HEK293 (cell line): ENCODE measurements around the gene MRPL14.

ENCODE experiments used
- CTCF ChIA-PET: fragments of 350-600 bp; formaldehyde crosslinking; extraction: SDS; loops from one replicate; lab custom pipeline; 2021; ENCODE audit warnings: antibody characterized with exemption; lab: Yijun Ruan, JAX
- POLR2A ChIA-PET: fragments of 300-600 bp; formaldehyde crosslinking; extraction: SDS; loops from one replicate; lab custom pipeline; 2020; ENCODE audit warnings: antibody characterized with exemption, inconsistent platforms; lab: Yijun Ruan, JAX
- H3K27ac ChIP-seq: fragments of 200-500 bp; sonication (Bioruptor generic); 2 replicates; pipeline ENCODE4 v1.5.1; 2014; ENCODE audit warnings: low read depth, low read length, control low read depth, inconsistent platforms; ENCODE audit errors: extremely low read depth
- H3K36me3 ChIP-seq, 2 experiments: fragments of 200-500 bp in 1 of 2; sonication (Bioruptor generic) in 1 of 2; 1 replicate in 1 of 2; 2 replicates in 1 of 2; pipeline ENCODE4 v1.5.1; 2014 to 2017; ENCODE audit warnings: inconsistent platforms in 2 of 2, low read length in 2 of 2; ENCODE audit not compliant: control insufficient read depth in 2 of 2, insufficient read depth in 1 of 2
- H3K4me1 ChIP-seq: fragments of 200-500 bp; sonication (Bioruptor generic); 2 replicates; pipeline ENCODE4 v1.5.1; 2014; ENCODE audit warnings: mild to moderate bottlenecking, low read length, inconsistent platforms; ENCODE audit not compliant: control insufficient read depth, insufficient read depth
- H3K4me3 ChIP-seq: 2 replicates; pipeline ENCODE4 v1.5.1; 2011; ENCODE audit warnings: low read depth, mild to moderate bottlenecking, control low read depth, low read length, moderate library complexity
- H3K9me3 ChIP-seq: fragments of 200-500 bp; sonication (Bioruptor generic); 2 replicates; pipeline ENCODE4 v1.5.1; 2014; ENCODE audit warnings: low read depth, low read length, inconsistent platforms; ENCODE audit not compliant: control insufficient read depth, insufficient read depth
- EGR2 ChIP-seq: fragments of 450-650 bp; formaldehyde crosslinking; IDR thresholded peaks from 2 replicates; pipeline ENCODE4 v1.5.1; 2016; ENCODE audit warnings: low read depth, missing biosample characterization, missing genetic modification characterization
- KLF7 ChIP-seq: fragments of 450-650 bp; formaldehyde crosslinking; IDR thresholded peaks from 2 replicates; pipeline ENCODE4 v1.5.1; 2016; ENCODE audit warnings: missing biosample characterization, missing genetic modification characterization, borderline replicate concordance
- OSR2 ChIP-seq: fragments of 450-650 bp; formaldehyde crosslinking; IDR thresholded peaks from 2 replicates; pipeline ENCODE4 v1.5.1; 2016; ENCODE audit warnings: missing biosample characterization, missing genetic modification characterization
- SP2 ChIP-seq: fragments of 450-650 bp; formaldehyde crosslinking; IDR thresholded peaks from 2 replicates; pipeline ENCODE4 v1.5.1; 2016; ENCODE audit warnings: missing biosample characterization, missing genetic modification characterization
- ZFHX2 ChIP-seq: fragments of 450-650 bp; formaldehyde crosslinking; conservative IDR thresholded peaks from 2 replicates; pipeline ENCODE4 v1.5.1; 2016; ENCODE audit warnings: missing biosample characterization, missing genetic modification characterization
- ZNF10 ChIP-seq: fragments of 450-650 bp; formaldehyde crosslinking; IDR thresholded peaks from 2 replicates; pipeline ENCODE4 v1.5.1; 2017; ENCODE audit warnings: missing biosample characterization, missing genetic modification characterization
- ZNF140 ChIP-seq: fragments of 450-650 bp; formaldehyde crosslinking; IDR thresholded peaks from 2 replicates; pipeline ENCODE4 v1.5.1; 2016; ENCODE audit warnings: missing biosample characterization, missing genetic modification characterization
- ZNF664 ChIP-seq: fragments of 450-650 bp; formaldehyde crosslinking; IDR thresholded peaks from 2 replicates; pipeline ENCODE4 v1.5.1; 2016; ENCODE audit warnings: missing biosample characterization, missing genetic modification characterization
- ZNF747 ChIP-seq: fragments of 450-650 bp; formaldehyde crosslinking; IDR thresholded peaks from 2 replicates; pipeline ENCODE4 v1.5.1; 2016; ENCODE audit warnings: missing biosample characterization, missing genetic modification characterization
- TF ChIP-seq, protein P1 (sequence below): fragments of 450-650 bp; formaldehyde crosslinking; IDR thresholded peaks from 2 replicates; pipeline ENCODE4 v1.5.1; 2016; ENCODE audit warnings: missing biosample characterization, missing genetic modification characterization
- TF ChIP-seq, protein P2 (sequence below): fragments of 450-650 bp; formaldehyde crosslinking; IDR thresholded peaks from 2 replicates; pipeline ENCODE4 v1.5.1; 2017; ENCODE audit warnings: missing biosample characterization, mild to moderate bottlenecking, missing genetic modification characterization, moderate library complexity
- TF ChIP-seq, protein P3 (sequence below): fragments of 450-650 bp; formaldehyde crosslinking; IDR thresholded peaks from 2 replicates; pipeline ENCODE4 v1.5.1; 2017; ENCODE audit warnings: missing biosample characterization, missing genetic modification characterization

MRPL14 gene

DNA sequence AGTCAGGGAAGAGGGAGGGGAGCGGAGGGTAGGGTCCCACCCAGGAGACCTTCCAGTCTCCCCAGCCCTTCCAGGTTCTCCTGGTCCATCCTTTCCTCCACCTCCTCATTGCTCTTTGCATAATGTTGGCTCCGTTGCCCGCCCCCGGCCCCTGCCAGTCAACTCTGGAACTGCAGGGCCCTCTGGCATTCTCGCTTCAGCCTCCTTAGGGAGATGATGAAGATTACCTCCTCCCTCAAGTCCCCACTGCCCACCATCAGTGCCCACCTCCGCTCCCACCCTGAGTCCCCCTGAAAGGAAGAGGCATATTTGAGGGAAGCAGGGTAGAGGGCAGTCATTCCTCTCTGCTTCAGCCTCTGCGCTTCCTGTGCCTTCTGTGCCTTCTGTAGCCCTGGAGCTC lies 8.6 kb upstream of the MRPL14 start:
- H3K36me3 ChIP-seq: peaks cover 6 to 43% of the 10 kb centered on the region in 2 experiments; a peak in 2 of 3 replicates
- POLR2A ChIA-PET: interaction anchor here (2.0 kb wide), 1 partner anchor 8 kb away, joined by 5 read pairs; the partner anchor contains the start of genes MRPL14 and TMEM63B
- H3K27ac ChIP-seq: no peak overlapping the region
- H3K4me1 ChIP-seq: peaks cover 7% of the 10 kb centered on the region
- no peaks in the 10 kb centered on the region for H3K9me3 ChIP-seq
- TF ChIP-seq ZNF140 (tag by site-specific recombination): no peak
- TF ChIP-seq ZFHX2 (tag by site-specific recombination): peak; percentile 64
- TF ChIP-seq, protein P1, sequence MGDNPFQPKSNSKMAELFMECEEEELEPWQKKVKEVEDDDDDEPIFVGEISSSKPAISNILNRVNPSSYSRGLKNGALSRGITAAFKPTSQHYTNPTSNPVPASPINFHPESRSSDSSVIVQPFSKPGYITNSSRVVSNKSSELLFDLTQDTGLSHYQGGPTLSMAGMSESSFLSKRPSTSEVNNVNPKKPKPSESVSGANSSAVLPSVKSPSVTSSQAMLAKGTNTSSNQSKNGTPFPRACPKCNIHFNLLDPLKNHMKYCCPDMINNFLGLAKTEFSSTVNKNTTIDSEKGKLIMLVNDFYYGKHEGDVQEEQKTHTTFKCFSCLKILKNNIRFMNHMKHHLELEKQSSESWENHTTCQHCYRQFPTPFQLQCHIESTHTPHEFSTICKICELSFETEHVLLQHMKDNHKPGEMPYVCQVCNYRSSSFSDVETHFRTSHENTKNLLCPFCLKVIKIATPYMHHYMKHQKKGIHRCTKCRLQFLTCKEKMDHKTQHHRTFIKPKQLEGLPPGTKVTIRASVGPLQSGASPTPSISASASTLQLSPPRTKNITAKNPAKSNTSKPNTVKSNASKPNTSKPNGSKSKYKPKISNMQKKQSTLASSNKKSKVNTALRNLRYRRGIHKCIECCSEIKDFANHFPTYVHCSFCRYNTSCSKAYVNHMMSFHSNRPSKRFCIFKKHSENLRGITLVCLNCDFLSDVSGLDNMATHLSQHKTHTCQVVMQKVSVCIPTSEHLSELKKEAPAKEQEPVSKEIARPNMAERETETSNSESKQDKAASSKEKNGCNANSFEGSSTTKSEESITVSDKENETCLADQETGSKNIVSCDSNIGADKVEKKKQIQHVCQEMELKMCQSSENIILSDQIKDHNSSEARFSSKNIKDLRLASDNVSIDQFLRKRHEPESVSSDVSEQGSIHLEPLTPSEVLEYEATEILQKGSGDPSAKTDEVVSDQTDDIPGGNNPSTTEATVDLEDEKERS (tag by site-specific recombination): no peak
- TF ChIP-seq EGR2: peak; percentile 74
- TF ChIP-seq SP2 (tag by site-specific recombination): 0 out of 2 replicates have a peak, but pooled peaks have one; percentile 10
- CTCF ChIA-PET: interaction anchor here (0.6 to 2.1 kb wide), 3 partner anchors 11 to 40 kb away, joined by 3 to 8 read pairs (median 3); no protein-coding TSS in a partner anchor
- H3K4me3 ChIP-seq: no peak overlapping the region

DNA sequence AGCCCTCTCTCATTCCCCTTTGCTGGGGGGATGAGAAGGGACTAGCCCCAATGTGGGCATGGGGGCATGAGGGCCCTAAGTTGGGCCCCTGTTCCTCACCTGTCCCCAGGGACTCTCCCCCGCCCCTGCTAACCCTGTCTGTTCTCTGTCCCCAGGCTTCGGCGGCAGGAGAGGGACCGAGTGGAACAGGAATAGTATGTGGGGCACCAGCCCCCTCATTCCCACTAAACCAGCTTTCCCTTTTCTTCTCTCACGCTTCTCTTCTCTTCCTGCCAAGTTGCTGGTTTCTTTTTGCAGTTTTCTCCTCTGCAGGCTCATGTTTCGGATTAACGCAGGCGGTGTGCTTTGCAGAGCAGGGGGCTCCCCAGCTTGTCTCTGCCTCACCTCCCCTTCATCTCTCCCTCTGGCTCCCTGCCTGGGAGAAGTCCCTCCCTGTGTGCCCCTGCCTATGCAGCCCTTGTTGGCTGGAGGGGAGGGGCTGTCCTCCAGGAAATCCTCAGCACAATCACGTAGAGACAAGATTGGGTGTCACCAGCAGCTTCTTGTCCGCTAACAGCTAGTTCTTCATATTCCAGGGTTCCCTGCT lies 8.0 kb upstream of the MRPL14 start:
- TF ChIP-seq KLF7 (tag by site-specific recombination): no peak
- TF ChIP-seq, protein P2, sequence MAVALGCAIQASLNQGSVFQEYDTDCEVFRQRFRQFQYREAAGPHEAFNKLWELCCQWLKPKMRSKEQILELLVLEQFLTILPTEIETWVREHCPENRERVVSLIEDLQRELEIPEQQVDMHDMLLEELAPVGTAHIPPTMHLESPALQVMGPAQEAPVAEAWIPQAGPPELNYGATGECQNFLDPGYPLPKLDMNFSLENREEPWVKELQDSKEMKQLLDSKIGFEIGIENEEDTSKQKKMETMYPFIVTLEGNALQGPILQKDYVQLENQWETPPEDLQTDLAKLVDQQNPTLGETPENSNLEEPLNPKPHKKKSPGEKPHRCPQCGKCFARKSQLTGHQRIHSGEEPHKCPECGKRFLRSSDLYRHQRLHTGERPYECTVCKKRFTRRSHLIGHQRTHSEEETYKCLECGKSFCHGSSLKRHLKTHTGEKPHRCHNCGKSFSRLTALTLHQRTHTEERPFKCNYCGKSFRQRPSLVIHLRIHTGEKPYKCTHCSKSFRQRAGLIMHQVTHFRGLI: no peak
- no peak for TF ChIP-seq ZNF747
- no peak for TF ChIP-seq ZNF664 (tag by site-specific recombination)
- TF ChIP-seq ZNF10: no peak
- TF ChIP-seq, protein P3, sequence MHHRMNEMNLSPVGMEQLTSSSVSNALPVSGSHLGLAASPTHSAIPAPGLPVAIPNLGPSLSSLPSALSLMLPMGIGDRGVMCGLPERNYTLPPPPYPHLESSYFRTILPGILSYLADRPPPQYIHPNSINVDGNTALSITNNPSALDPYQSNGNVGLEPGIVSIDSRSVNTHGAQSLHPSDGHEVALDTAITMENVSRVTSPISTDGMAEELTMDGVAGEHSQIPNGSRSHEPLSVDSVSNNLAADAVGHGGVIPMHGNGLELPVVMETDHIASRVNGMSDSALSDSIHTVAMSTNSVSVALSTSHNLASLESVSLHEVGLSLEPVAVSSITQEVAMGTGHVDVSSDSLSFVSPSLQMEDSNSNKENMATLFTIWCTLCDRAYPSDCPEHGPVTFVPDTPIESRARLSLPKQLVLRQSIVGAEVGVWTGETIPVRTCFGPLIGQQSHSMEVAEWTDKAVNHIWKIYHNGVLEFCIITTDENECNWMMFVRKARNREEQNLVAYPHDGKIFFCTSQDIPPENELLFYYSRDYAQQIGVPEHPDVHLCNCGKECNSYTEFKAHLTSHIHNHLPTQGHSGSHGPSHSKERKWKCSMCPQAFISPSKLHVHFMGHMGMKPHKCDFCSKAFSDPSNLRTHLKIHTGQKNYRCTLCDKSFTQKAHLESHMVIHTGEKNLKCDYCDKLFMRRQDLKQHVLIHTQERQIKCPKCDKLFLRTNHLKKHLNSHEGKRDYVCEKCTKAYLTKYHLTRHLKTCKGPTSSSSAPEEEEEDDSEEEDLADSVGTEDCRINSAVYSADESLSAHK (tag by site-specific recombination): no peak
- Histone ChIP-seq H3K27ac (no peak overlapping the region), H3K9me3 (no peaks in the 10 kb centered on the region), H3K4me1 (peaks cover 7% of the 10 kb centered on the region), H3K4me3 (no peak overlapping the region), H3K36me3 (peaks cover 4 to 37% of the 10 kb centered on the region in 2 experiments; a peak in 2 of 3 replicates)
- ChIA-PET CTCF (interaction anchor here (1.0 to 4.8 kb wide), 3 partner anchors 11 to 39 kb away, joined by 3 to 29 read pairs (median 8); no protein-coding TSS in a partner anchor), POLR2A (interaction anchor here (2.0 kb wide), 1 partner anchor 8 kb away, joined by 5 read pairs; the partner anchor contains the start of genes MRPL14 and TMEM63B)

DNA sequence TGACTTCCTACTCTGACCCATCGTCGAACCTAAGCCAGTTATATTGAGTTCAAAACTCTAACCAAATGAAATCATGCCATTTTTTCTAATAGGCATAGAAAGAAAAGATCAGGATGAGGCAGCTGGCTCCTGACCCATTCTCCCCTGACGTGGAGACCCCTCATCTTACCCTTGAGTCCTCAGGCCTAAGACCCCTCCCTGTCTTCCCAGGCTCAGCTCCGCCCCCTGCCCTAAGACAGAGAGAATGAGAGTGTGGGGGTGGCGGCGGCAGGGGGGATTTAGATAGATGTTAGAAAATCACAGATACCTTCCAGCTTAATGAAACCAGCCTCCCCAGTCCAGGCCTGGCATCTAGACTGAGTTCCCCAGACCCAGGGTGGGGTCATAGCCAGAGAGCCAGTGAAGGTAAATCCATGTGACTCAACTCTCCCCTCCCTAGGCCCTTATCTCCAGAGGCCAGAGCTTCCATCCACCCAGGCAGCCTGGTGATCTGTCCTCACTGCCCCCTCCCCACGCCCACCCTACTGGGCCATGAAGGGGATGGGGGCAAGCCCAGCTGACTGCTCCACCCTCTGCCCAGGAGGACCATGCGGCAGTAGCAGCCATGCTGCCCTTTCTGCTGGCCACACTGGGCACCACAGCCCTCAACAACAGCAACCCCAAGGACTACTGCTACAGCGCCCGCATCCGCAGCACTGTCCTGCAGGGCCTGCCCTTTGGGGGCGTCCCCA lies 6.9 kb upstream of the MRPL14 start:
- CTCF ChIA-PET: interaction anchor here (0.7 to 4.8 kb wide), 5 partner anchors 16 to 364 kb away, joined by 3 to 29 read pairs (median 4); no protein-coding TSS in a partner anchor
- Histone ChIP-seq H3K27ac (no peak overlapping the region), H3K36me3 (peaks cover 4 to 27% of the 10 kb centered on the region in 2 experiments; a peak in 2 of 3 replicates), H3K9me3 (no peaks in the 10 kb centered on the region), H3K4me3 (no peak overlapping the region), H3K4me1 (peaks cover 7% of the 10 kb centered on the region)
- POLR2A ChIA-PET: interaction anchor here (0.6 to 3.3 kb wide), 9 partner anchors 9 to 171 kb away, joined by 3 to 18 read pairs (median 3); partner anchors contain the start of gene HSP90AB1
- TF ChIP-seq ZFHX2 (tag by site-specific recombination) (peak; percentile 63; the same call in 1 of the 2 replicates), OSR2 (no peak), EGR2 (peak; percentile 56)
- TF ChIP-seq, all 188 proteins: peak for 2
